Right lobe of liver (tissue), 4 donors: ENCODE measurements around the gene WNT8B.

Experiments used
- CTCF ChIP-seq, 4 donors: fragments of 200-600 bp in 3 of 4; fragments of 450-650 bp in 1 of 4; IDR thresholded peaks; one replicate each; pipeline versions ENCODE4 v1.5.1 to v1.8.0; 2016 to 2022; ENCODE audit warnings: antibody characterized with exemption in 4 of 4, mild to moderate bottlenecking in 2 of 4
- POLR2A ChIP-seq: fragments of 450-650 bp; IDR thresholded peaks from one replicate; pipeline ENCODE4 v1.6.1; 2017; ENCODE audit warnings: antibody characterized with exemption, mild to moderate bottlenecking
- donor health status: DM: no; HTN: no; CAD: no.
- donor health status: DM: no; HTN: no; CAD: no.
- donor health status: DM: no; HTN: yes; CAD: no.

GRCh38 chr10:100480002-100480401, 17.2 kb downstream of the WNT8B start:
- TF ChIP-seq CTCF (IDR thresholded peaks at IDR 0.05), result no peak
- no peak for TF ChIP-seq POLR2A
